Sigmoid colon (tissue), 7 donors: Measurements from ENCODE around the gene USP24. TPM values are rescaled to one million over a fixed set of nuclear protein-coding genes. Genes with fewer than 3 reads are reported as not detected.

ENCODE experiments used
- DNase-seq: peaks from one replicate; pipeline ENCODE4 v3.0.0-alpha.2; 2019
- H3K27ac ChIP-seq, 4 donors: fragments of 200-600 bp; sonication (generic); one replicate each; pipeline ENCODE4 v1.5.1; 2016 to 2019; ENCODE audit warnings: mild to moderate bottlenecking in 1 of 4
- H3K27me3 ChIP-seq, 3 donors: fragments of 200-600 bp; sonication (generic); one replicate each; pipeline ENCODE4 v1.5.1; 2019; ENCODE audit warnings: mild to moderate bottlenecking in 1 of 3
- H3K36me3 ChIP-seq, 4 donors: fragments of 200-600 bp; sonication (generic); one replicate each; pipeline ENCODE4 v1.5.1; 2016 to 2019
- H3K4me1 ChIP-seq, 4 donors: fragments of 200-600 bp; sonication (generic); one replicate each; pipeline ENCODE4 v1.5.1; 2017 to 2019
- H3K4me3 ChIP-seq, 4 donors: fragments of 200-600 bp; sonication (generic); one replicate each; pipeline ENCODE4 v1.5.1; 2017 to 2019; ENCODE audit warnings: mild to moderate bottlenecking in 2 of 4, moderate library complexity in 1 of 4
- H3K9me3 ChIP-seq, 4 donors: fragments of 200-600 bp in 3 of 4; sonication (generic) in 3 of 4; one replicate each; pipeline versions ENCODE4 v1.5.1 to v1.6.1; 2013 to 2019
- CTCF ChIP-seq, 4 experiments: fragments of 450-650 bp in 3 of 4; fragments of 200-600 bp in 1 of 4; IDR thresholded peaks; one replicate each; pipeline ENCODE4 v1.5.1; 2016 to 2019; ENCODE audit warnings: antibody characterized with exemption in 4 of 4, mild to moderate bottlenecking in 3 of 4, moderate library complexity in 2 of 4
- EP300 ChIP-seq, 4 donors: sonication (generic); formaldehyde crosslinking; IDR thresholded peaks; one replicate each; pipeline ENCODE4 v1.6.1; 2017; ENCODE audit warnings: antibody characterized with exemption in 4 of 4
- POLR2A ChIP-seq, 2 donors: fragments of 450-650 bp; IDR thresholded peaks; one replicate each; pipeline ENCODE4 v1.6.1; 2016; ENCODE audit warnings: antibody characterized with exemption in 2 of 2, mild to moderate bottlenecking in 2 of 2, moderate library complexity in 2 of 2
- POLR2AphosphoS5 ChIP-seq, 4 donors: sonication (generic); formaldehyde crosslinking; IDR thresholded peaks; one replicate each; pipeline ENCODE4 v1.6.1; 2017; ENCODE audit warnings: antibody characterized with exemption in 4 of 4
- WGBS, 2 donors: extraction: QIAGEN DNeasy Blood & Tissue Kit; methylation state at CpG; one replicate each; pipeline ENCODE4 v1.1.7; 2013; 5-methylcytosine and 5-hydroxymethylcytosine counted together
- intact Hi-C: fragments of 100-400 bp; cut with DNase I; formaldehyde crosslinking; loops from one replicate; pipeline ENCODE4 v1.15.1; 2023
- polyA plus RNA-seq, 3 donors: library from polyadenylated mRNA; stranded (reverse); fragments of 200-250 nt; gene quantifications; one replicate each; pipeline ENCODE4 v1.2.3, GENCODE V29; 2013
- total RNA-seq, 4 donors: library from RNA; depleted of rRNA; stranded (reverse); fragments of >200 nt; gene quantifications; one replicate each; pipeline ENCODE4 v1.1.0, GENCODE V29; 2016
- donor health status: healthy with polysubstance abuse.
- donor health status: Bipolar disorder and iron deficiency.
- donor health status: healthy.

The USP24 gene
- total and polyA plus RNA-seq, 7 donors = 3.6 to 66.2 (median 46.4) TPM

- peaks cover 0 to 41% (median 34%) of the 10 kb centered on the region in 4 donors for H3K4me1 ChIP-seq
- peaks cover 0 to 74% (median 2%) of the 10 kb centered on the region in 4 donors for H3K36me3 ChIP-seq
- WGBS, 2 donors = 86 to 94% methylated on average over 6 of the region's 6 CpGs
- H3K27me3 ChIP-seq = no peaks in the 10 kb centered on the region
- peak overlapping the region in 2 of 4 donors; percentile 42 to 50 for H3K27ac ChIP-seq
- TF ChIP-seq POLR2A (IDR thresholded peaks at IDR 0.05) (no peak), CTCF (IDR thresholded peaks at IDR 0.05) (no peak), EP300 (IDR thresholded peaks at IDR 0.05) (no peak), POLR2AphosphoS5 (IDR thresholded peaks at IDR 0.05) (peak in 1 of 4 donors; percentile 27)
- no peaks in the 10 kb centered on the region for H3K9me3 ChIP-seq
- no peak for DNase-seq
- intact Hi-C loops = no loop called here
- no peak overlapping the region for H3K4me3 ChIP-seq
Observed at GRCh38 chr1:55167224-55167871, 47.8 kb downstream of the USP24 start.

- H3K36me3 ChIP-seq = peaks cover 0 to 74% (median 6%) of the 10 kb centered on the region in 4 donors
- TF ChIP-seq CTCF (IDR thresholded peaks at IDR 0.05) = no peak
- no peak for TF ChIP-seq EP300 (IDR thresholded peaks at IDR 0.05)
- no peak for TF ChIP-seq POLR2A (IDR thresholded peaks at IDR 0.05)
- no peak for TF ChIP-seq POLR2AphosphoS5 (IDR thresholded peaks at IDR 0.05)
- peaks cover 0 to 23% (median 16%) of the 10 kb centered on the region in 4 donors for H3K4me1 ChIP-seq
- H3K27me3 ChIP-seq = no peaks in the 10 kb centered on the region
- DNase-seq = no peak
- intact Hi-C loops = no loop called here
- no peaks in the 10 kb centered on the region for H3K9me3 ChIP-seq
- no peak overlapping the region for H3K27ac ChIP-seq
- H3K4me3 ChIP-seq = no peak overlapping the region
- WGBS, 2 donors = 97% methylated on average over 2 of the region's 2 CpGs
Observed at GRCh38 chr1:55164906-55165305, 50.3 kb downstream of the USP24 start.

GRCh38 chr1:55159571-55159970 lies 55.6 kb downstream of the USP24 start:
- no peak for DNase-seq
- Histone ChIP-seq H3K27me3 (no peaks in the 10 kb centered on the region), H3K4me3 (no peak overlapping the region), H3K9me3 (no peaks in the 10 kb centered on the region), H3K27ac (no peak overlapping the region), H3K4me1 (peaks cover 0 to 4% (median 0%) of the 10 kb centered on the region in 4 donors), H3K36me3 (peaks cover 1 to 91% (median 8%) of the 10 kb centered on the region in 4 donors)
- intact Hi-C loops = no loop called here
- no peak for TF ChIP-seq EP300 (IDR thresholded peaks at IDR 0.05)
- TF ChIP-seq POLR2AphosphoS5 (IDR thresholded peaks at IDR 0.05) = no peak
- TF ChIP-seq POLR2A (IDR thresholded peaks at IDR 0.05) = no peak
- TF ChIP-seq CTCF (IDR thresholded peaks at IDR 0.05) = no peak
- WGBS, 2 donors = 95 to 99% methylated on average over 2 of the region's 2 CpGs

DNA sequence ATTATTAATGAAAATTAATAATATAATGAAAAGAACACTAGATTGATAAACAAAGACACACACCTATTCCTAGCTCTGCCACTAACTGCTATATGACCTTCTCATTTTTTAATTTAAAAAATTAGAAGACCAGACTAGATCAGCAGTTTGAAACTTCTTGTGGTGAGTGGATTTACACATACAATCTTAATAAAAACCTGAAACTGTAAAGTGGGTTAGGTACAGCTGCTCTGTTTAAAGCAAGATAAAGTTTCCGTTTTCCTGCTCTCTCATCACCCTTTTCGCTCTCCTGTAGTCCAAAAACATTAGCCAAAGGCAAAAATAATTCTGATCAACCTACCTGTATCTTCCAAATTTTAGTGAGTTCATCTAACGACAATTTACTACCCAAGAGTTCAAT lies 58.6 kb downstream of the USP24 start:
- no peak overlapping the region for H3K4me3 ChIP-seq
- H3K4me1 ChIP-seq = peaks cover 0 to 4% (median 0%) of the 10 kb centered on the region in 4 donors
- intact Hi-C loops = no loop called here
- no peak for TF ChIP-seq POLR2A (IDR thresholded peaks at IDR 0.05)
- TF ChIP-seq EP300 (IDR thresholded peaks at IDR 0.05) = no peak
- TF ChIP-seq CTCF (IDR thresholded peaks at IDR 0.05) = no peak
- no peak for TF ChIP-seq POLR2AphosphoS5 (IDR thresholded peaks at IDR 0.05)
- H3K27me3 ChIP-seq = no peaks in the 10 kb centered on the region
- 94 to 95% methylated on average over 3 of the region's 3 CpGs for whole genome bisulfite sequencing, 2 donors
- no peaks in the 10 kb centered on the region for H3K9me3 ChIP-seq
- no peak overlapping the region for H3K27ac ChIP-seq
- no peak for DNase-seq
- H3K36me3 ChIP-seq = peaks cover 3 to 99% (median 16%) of the 10 kb centered on the region in 4 donors
